ENCODE measurements around the gene POM121L12. TPM values are rescaled to one million over a fixed set of nuclear protein-coding genes. Genes with fewer than 3 reads are reported as not detected.

POM121L12 gene
- not detected in 5 replicates for total RNA-seq (2022; extraction: Qiagen RNA extraction)

DNA sequence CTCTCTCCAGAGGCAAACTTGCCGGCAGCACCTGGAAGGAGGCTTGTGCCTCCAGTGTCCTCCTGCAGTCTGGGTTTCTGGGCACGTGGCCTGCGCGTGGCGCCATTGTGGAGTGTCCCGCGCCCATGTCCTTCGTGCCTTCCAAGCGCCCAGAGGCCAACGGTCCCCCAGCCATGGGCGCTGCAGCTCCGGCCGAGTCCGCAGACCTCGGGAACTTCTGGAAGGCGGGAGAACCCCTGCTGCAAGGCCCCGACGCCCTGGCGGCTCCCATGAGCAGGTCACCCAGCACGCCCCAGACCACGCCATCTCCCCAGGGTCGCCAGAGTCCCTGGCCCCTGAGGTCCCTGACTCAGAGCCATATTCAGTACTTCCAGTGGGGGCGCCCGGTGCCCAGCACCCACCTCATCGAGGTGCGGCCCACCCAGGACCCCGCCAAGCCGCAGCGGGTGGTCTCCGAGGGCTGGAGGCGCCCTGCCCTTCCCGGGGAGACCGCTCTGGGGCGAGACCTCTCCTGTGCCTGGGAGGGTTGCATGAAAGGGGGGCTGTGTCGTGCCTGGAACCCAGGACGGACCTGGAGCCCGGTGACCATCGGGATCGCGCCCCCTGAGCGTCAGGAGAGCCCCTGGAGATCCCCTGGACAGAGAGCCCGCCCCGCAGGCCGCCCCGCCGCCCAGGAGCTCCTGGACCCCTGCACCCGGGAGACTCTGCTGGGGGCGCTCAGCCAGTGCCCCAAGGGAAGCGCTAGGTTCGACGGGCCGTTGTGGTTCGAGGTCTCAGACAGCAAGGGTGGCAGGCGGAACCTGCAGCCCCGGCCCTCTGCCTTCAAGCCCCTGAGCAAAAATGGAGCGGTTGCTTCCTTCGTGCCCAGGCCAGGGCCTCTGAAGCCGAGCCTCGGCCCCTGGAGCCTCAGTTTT, at the start of gene POM121L12:
TSS of gene POM121L12 (plus strand) at position 135 of the 914 bp plus-strand sequence. CDS start at position 174, 39 bp downstream.

